SK-N-SH treated with all-trans-retinoic acid at 6 μM for 48 hours (cell line): Measurements from ENCODE around the gene CD101.

ENCODE experiments used
- ATAC-seq: fragments of 200-7000 bp; cut with Tn5 transposase; 3 replicates; pipeline ENCODE4 v1.9.1; 2020; ENCODE audit warnings: mild to moderate bottlenecking, moderate library complexity
- ARNTL ChIP-seq: fragments of 450-650 bp; formaldehyde crosslinking; IDR thresholded peaks from 2 replicates; pipeline ENCODE4 v1.5.0; 2020; ENCODE audit warnings: low read depth, mild to moderate bottlenecking, moderate library complexity, borderline replicate concordance
- BACH2 ChIP-seq: fragments of 250-450 bp; sonication (Bioruptor Pico); IDR thresholded peaks from 2 replicates; pipeline ENCODE4 v1.9.0; 2021; ENCODE audit warnings: mild to moderate bottlenecking, borderline replicate concordance
- CREB5 ChIP-seq: fragments of 250-450 bp; sonication (Bioruptor Pico); IDR thresholded peaks from 2 replicates; pipeline ENCODE4 v1.5.1; 2020; ENCODE audit warnings: low read depth, mild to moderate bottlenecking, moderate library complexity
- CSDC2 ChIP-seq: fragments of 250-450 bp; sonication (Bioruptor Pico); IDR thresholded peaks from 2 replicates; pipeline ENCODE4 v1.5.0; 2020; ENCODE audit warnings: mild to moderate bottlenecking, moderate library complexity
- CSRNP3 ChIP-seq: fragments of 250-450 bp; sonication (Bioruptor Pico); IDR thresholded peaks from 2 replicates; pipeline ENCODE4 v1.5.1; 2021; ENCODE audit warnings: mild to moderate bottlenecking, moderate library complexity
- ESRRG ChIP-seq: fragments of 250-450 bp; sonication (Bioruptor Pico); IDR thresholded peaks from 2 replicates; pipeline ENCODE4 v1.6.1; 2021; ENCODE audit warnings: mild to moderate bottlenecking
- GLIS3 ChIP-seq: fragments of 250-450 bp; sonication (Bioruptor Pico); IDR thresholded peaks from 2 replicates; pipeline ENCODE4 v1.5.0; 2020; ENCODE audit warnings: mild to moderate bottlenecking, moderate library complexity
- ISL1 ChIP-seq: fragments of 250-450 bp; sonication (Bioruptor Pico); IDR thresholded peaks from 2 replicates; pipeline ENCODE4 v2.1.2; 2022; ENCODE audit warnings: mild to moderate bottlenecking, moderate library complexity
- OSR1 ChIP-seq: fragments of 250-450 bp; sonication (Bioruptor Pico); IDR thresholded peaks from 2 replicates; pipeline ENCODE4 v1.8.0; 2022; ENCODE audit warnings: moderate library complexity, mild to moderate bottlenecking, inconsistent platforms
- PATZ1 ChIP-seq: fragments of 250-450 bp; sonication (Bioruptor Pico); IDR thresholded peaks from 2 replicates; pipeline ENCODE4 v1.8.0; 2020; ENCODE audit warnings: mild to moderate bottlenecking, moderate library complexity, borderline replicate concordance
- POU6F1 ChIP-seq: fragments of 250-450 bp; sonication (Bioruptor Pico); IDR thresholded peaks from 2 replicates; pipeline ENCODE4 v1.8.0; 2021; ENCODE audit warnings: low read depth, mild to moderate bottlenecking, moderate library complexity, borderline replicate concordance
- PPARA ChIP-seq: fragments of 250-450 bp; sonication (Bioruptor Pico); IDR thresholded peaks from 2 replicates; pipeline ENCODE4 v1.5.0; 2020; ENCODE audit warnings: mild to moderate bottlenecking, borderline replicate concordance
- RARB ChIP-seq: fragments of 250-450 bp; sonication (Bioruptor Pico); IDR thresholded peaks from 2 replicates; pipeline ENCODE4 v1.8.0; 2021; ENCODE audit warnings: mild to moderate bottlenecking, moderate library complexity
- SNAI2 ChIP-seq: fragments of 250-450 bp; sonication (Bioruptor Pico); IDR thresholded peaks from 2 replicates; pipeline ENCODE4 v1.5.0; 2020; ENCODE audit warnings: mild to moderate bottlenecking, moderate library complexity
- TCF4 ChIP-seq: fragments of 250-450 bp; sonication (Bioruptor Pico); IDR thresholded peaks from 2 replicates; pipeline ENCODE4 v1.8.0; 2021; ENCODE audit warnings: mild to moderate bottlenecking, moderate library complexity, borderline replicate concordance
- TSHZ2 ChIP-seq: fragments of 250-450 bp; sonication (Bioruptor Pico); IDR thresholded peaks from 2 replicates; pipeline ENCODE4 v1.5.0; 2020; ENCODE audit warnings: mild to moderate bottlenecking, moderate library complexity
- ZC3H10 ChIP-seq: fragments of 250-450 bp; sonication (Bioruptor Pico); IDR thresholded peaks from 2 replicates; pipeline ENCODE4 v1.5.1; 2021; ENCODE audit warnings: mild to moderate bottlenecking, moderate library complexity
- ZFP3 ChIP-seq: fragments of 250-450 bp; sonication (Bioruptor Pico); IDR thresholded peaks from 2 replicates; pipeline ENCODE4 v1.5.0; 2020; ENCODE audit warnings: mild to moderate bottlenecking, moderate library complexity
- ZNF70 ChIP-seq: fragments of 450-650 bp; formaldehyde crosslinking; IDR thresholded peaks from 2 replicates; pipeline ENCODE4 v1.5.0; 2020; ENCODE audit warnings: mild to moderate bottlenecking, moderate library complexity
- ZNF8 ChIP-seq: fragments of 450-650 bp; formaldehyde crosslinking; IDR thresholded peaks from 2 replicates; pipeline ENCODE4 v1.5.0; 2020; ENCODE audit warnings: mild to moderate bottlenecking, moderate library complexity

The CD101 gene

GRCh38 chr1:116991918-116992317 is 9.6 kb upstream of the CD101 start (continued):
- TF ChIP-seq PATZ1 (CRISPR knock-in tag): no peak

GRCh38 chr1:116993286-116993685 is 8.3 kb upstream of the CD101 start:
- no peak for TF ChIP-seq SNAI2 (CRISPR knock-in tag)
- TF ChIP-seq CREB5 (CRISPR knock-in tag): no peak
- no peak for ATAC-seq

- TF ChIP-seq ZNF70 (CRISPR knock-in tag) (no peak), ZFP3 (CRISPR knock-in tag) (no peak), OSR1 (CRISPR knock-in tag) (no peak), CSDC2 (CRISPR knock-in tag) (no peak), CSRNP3 (no peak), ESRRG (CRISPR knock-in tag) (no peak), ZC3H10 (CRISPR knock-in tag) (no peak), ARNTL (CRISPR knock-in tag) (no peak), SNAI2 (CRISPR knock-in tag) (no peak), GLIS3 (no peak)
- TF ChIP-seq, all 23 proteins: peak for 0
- no peak for ATAC-seq
Observed at GRCh38 chr1:116994411-116994810, 7.1 kb upstream of the CD101 start.

- no peak for ATAC-seq
Observed at GRCh38 chr1:116997066-116997465, 4.5 kb upstream of the CD101 start.

More at GRCh38 chr1:116997066-116997465, 4.5 kb upstream of the CD101 start:
- TF ChIP-seq CSDC2 (CRISPR knock-in tag): no peak
- TF ChIP-seq TSHZ2 (CRISPR knock-in tag): no peak
- no peak for TF ChIP-seq ZC3H10 (CRISPR knock-in tag)
- no peak for TF ChIP-seq PPARA (CRISPR knock-in tag)
- no peak for TF ChIP-seq TCF4 (CRISPR knock-in tag)
- no peak for TF ChIP-seq ESRRG (CRISPR knock-in tag)
- no peak for TF ChIP-seq POU6F1 (CRISPR knock-in tag)
- no peak for TF ChIP-seq CREB5 (CRISPR knock-in tag)
- no peak for TF ChIP-seq CSRNP3
- no peak for TF ChIP-seq SNAI2 (CRISPR knock-in tag)
- TF ChIP-seq BACH2: no peak
- no peak for TF ChIP-seq PATZ1 (CRISPR knock-in tag)
- no peak for TF ChIP-seq ISL1 (CRISPR knock-in tag)
- TF ChIP-seq ZNF8 (CRISPR knock-in tag): no peak
- TF ChIP-seq GLIS3: no peak
- TF ChIP-seq ZNF70 (CRISPR knock-in tag): no peak
- TF ChIP-seq RARB (CRISPR knock-in tag): no peak
